RWPE1 (cell line): Measurements from ENCODE around the gene AKT3.

Source experiments
- CTCF ChIA-PET: fragments of 350-600 bp; sonication (Branson Sonifier 250); formaldehyde crosslinking; extraction: SDS; loops from one replicate; lab custom pipeline; 2021; lab: Yijun Ruan, JAX
- POLR2A ChIA-PET: fragments of 400-600 bp; formaldehyde crosslinking; extraction: SDS; loops from one replicate; lab custom pipeline; 2020; ENCODE audit warnings: antibody characterized with exemption; ENCODE audit not compliant: low non-redundant PET; lab: Yijun Ruan, JAX
- DNase-seq: peaks from one replicate; pipeline ENCODE4 v3.0.0; 2012; ENCODE audit warnings: low spot score
- H3K27ac ChIP-seq: fragments of 450-650 bp; 2 replicates; pipeline ENCODE4 v1.5.1; 2017
- TF ChIP-seq, protein P1 (sequence below): fragments of 450-650 bp; conservative IDR thresholded peaks from 2 replicates; pipeline ENCODE4 v1.5.1; 2017; ENCODE audit warnings: low read depth, mild to moderate bottlenecking

AKT3 gene

DNA sequence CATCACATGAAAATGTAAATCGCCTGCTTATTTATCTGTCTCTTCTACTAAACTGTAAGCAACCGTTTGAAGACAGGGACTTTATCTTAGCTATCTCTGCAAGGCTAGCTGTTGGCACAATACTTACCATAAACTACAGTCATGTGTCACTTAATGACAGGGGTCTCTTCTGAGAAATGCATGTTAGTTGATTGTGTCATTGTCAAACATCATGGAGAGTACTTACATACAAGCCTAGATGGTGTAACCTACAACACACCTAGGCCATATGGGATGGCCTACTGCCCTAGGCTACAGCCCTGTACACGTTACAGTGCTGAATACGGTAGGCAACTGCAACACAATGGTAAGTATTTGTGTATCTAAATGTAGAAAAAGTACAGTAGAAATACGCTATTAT, 326.3 kb downstream of the AKT3 start:
- TF ChIP-seq, protein P1, sequence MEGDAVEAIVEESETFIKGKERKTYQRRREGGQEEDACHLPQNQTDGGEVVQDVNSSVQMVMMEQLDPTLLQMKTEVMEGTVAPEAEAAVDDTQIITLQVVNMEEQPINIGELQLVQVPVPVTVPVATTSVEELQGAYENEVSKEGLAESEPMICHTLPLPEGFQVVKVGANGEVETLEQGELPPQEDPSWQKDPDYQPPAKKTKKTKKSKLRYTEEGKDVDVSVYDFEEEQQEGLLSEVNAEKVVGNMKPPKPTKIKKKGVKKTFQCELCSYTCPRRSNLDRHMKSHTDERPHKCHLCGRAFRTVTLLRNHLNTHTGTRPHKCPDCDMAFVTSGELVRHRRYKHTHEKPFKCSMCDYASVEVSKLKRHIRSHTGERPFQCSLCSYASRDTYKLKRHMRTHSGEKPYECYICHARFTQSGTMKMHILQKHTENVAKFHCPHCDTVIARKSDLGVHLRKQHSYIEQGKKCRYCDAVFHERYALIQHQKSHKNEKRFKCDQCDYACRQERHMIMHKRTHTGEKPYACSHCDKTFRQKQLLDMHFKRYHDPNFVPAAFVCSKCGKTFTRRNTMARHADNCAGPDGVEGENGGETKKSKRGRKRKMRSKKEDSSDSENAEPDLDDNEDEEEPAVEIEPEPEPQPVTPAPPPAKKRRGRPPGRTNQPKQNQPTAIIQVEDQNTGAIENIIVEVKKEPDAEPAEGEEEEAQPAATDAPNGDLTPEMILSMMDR: no peak
- DNase-seq: no peak
- H3K27ac ChIP-seq: no peak overlapping the region
- CTCF ChIA-PET: no interaction called here
- POLR2A ChIA-PET: no interaction called here

DNA sequence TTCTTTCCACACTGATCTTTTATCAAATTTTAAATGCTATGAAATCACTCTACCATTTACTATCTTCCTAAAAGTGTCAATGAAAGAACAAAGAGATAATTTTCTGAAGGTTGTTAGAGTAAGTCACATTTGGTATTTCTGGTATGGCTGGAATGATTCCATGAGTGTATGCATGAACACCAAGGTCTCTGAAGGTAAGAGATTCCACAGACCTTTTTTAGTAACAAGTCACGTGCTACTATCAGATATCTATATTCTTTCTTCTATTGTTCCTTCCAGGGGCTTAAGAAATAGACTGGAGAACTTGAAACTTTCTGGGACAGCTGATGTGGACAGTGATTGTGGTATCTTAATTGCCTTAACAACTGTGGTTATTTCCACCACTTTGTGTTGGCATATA, 329.2 kb downstream of the AKT3 start:
- TF ChIP-seq, protein P1: no peak
- no peak overlapping the region for H3K27ac ChIP-seq
- ChIA-PET CTCF (interaction anchor here (0.6 kb wide), 1 partner anchor 15 kb away, joined by 4 read pairs; no protein-coding TSS in a partner anchor), POLR2A (no interaction called here)
- no peak for DNase-seq

DNA sequence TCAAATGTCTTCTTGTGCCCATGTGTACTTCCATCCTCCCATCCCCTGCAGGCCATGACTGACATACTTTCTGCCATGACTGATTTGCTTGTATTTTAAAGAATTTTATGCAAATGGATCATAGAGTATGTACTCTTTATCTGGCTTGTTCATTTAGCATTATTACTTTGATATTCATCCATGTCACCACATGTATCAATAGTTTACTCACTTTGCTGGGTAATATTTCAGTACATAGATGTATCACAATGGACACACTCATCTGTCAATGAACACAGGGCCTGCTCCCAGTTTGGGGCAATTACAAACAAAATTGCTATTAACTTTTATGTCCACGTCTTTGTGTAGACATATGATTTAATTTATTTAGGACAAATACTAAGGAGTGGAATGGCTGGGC, 335.1 kb downstream of the AKT3 start:
- CTCF ChIA-PET: no interaction called here
- DNase-seq: no peak
- TF ChIP-seq, protein P1: no peak
- POLR2A ChIA-PET: no interaction called here
- H3K27ac ChIP-seq: no peak overlapping the region

DNA sequence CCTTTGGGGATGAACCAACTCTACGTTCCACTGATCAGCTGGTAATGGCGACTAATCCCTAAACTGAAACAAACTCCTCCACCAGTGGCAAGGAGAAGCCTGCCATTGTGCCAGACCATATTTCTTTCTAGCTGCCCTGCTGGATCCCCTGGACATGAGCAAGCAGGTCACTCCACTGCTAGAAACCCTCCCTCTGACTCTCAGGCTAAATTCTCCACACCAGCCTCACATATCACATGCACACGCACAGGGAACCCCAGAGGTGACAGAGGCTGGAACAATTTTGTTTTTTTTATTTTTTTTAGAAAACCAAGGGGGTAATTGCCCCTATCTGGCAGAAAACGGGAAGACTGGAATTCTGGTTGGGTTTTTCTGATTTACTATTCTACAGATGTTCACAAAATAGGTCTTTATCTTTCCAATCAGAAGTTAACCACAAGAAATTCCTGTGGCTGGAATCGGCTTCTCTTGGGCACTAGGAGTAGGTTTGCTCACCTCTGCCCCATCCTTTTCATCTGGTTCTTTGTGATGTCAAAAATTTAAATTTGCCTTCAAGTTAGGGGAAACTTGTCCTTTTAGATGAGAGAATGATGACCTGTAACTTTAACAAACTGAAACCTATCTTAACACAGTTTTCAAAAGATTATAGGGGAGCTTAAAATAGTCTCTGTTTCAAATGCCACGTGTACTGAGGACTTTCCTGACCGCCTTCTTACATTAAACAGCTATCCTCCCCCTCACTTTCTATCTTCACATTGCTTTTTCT, 336.1 kb downstream of the AKT3 start:
- DNase-seq: no peak
- POLR2A ChIA-PET: no interaction called here
- CTCF ChIA-PET: interaction anchor here (0.6 kb wide), 1 partner anchor 962 kb away, joined by 3 read pairs; no protein-coding TSS in a partner anchor
- no peak overlapping the region for H3K27ac ChIP-seq
- TF ChIP-seq, protein P1: no peak

DNA sequence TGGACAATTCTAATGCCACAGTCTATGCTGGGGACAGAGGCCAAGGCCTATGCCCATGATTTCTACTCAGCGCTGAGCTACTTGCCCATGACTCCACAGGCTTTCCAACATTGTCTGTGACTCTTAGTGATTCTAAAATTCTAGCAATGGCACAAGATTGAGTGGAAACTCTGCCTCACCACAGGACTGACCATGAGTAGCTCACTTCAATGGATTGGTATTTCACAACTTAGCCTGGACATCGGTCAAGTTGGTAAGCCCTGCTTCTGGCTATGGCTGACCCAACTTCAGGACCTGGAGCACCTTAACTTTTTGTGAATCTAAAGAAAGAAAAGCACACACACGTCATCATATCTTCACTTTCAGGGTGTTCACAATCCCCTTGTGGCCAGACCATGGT, 339.1 kb downstream of the AKT3 start:
- POLR2A ChIA-PET: no interaction called here
- DNase-seq: no peak
- TF ChIP-seq, protein P1: no peak
- CTCF ChIA-PET: no interaction called here
- no peak overlapping the region for H3K27ac ChIP-seq

DNA sequence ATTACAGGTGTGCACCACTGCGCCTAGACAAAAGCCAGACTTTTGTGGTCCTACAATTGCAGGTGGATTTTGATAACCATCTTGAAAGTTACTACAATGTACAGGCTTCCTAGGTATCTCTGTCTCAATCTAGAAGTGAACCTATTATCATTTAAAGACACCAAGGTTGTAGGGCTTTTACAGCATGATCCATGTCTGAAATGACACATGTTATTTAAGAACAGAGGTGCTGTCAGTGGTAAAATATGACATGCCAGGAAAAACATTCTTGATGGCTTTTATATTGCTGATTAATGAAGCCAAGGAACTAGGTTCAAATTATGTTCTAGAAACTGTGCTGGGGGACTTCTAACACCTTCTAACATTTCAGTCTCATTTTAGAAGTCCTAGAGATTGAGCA, 341.1 kb downstream of the AKT3 start:
- ChIA-PET CTCF (no interaction called here), POLR2A (no interaction called here)
- TF ChIP-seq, protein P1: no peak

More for the DNA sequence above, 341.1 kb downstream of the AKT3 start:
- H3K27ac ChIP-seq: no peak overlapping the region
- no peak for DNase-seq
